Breast epithelium (tissue), 3 donors: ENCODE measurements around the gene TMEM254.

Experiments used
- CTCF ChIP-seq, 3 donors: fragments of 450-650 bp; IDR thresholded peaks; one replicate each; pipeline ENCODE4 v1.5.1; 2016 to 2017; ENCODE audit warnings: antibody characterized with exemption in 3 of 3, mild to moderate bottlenecking in 3 of 3, moderate library complexity in 3 of 3
- POLR2A ChIP-seq: fragments of 450-650 bp; IDR thresholded peaks from one replicate; pipeline ENCODE4 v1.6.1; 2016; ENCODE audit warnings: antibody characterized with exemption, mild to moderate bottlenecking, moderate library complexity

DNA sequence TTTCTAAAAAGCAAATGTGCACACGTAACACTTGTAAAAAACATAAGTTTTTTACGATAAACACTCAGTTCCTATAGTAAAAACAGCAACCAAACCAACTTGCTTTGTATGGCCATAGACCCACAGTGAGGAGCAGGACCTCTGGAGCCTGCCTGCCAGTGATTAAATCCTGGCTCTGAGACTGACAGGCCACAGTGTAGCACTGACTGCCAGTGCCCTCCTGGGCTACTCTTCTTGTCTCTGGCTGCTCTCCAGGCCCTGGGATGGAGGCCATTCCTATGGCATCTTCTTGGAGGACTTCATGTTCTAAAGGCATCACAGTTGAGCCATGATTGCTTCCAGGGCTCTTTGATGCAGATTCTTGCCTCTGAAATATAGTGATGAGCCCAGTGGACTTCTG lies 22.7 kb upstream of the TMEM254 start:
- TF ChIP-seq POLR2A: no peak
- no peak for TF ChIP-seq CTCF (IDR thresholded peaks at IDR 0.05)
